GM18526 (cell line): Measurements from ENCODE around the gene CHST5.

Experiments used
- POLR2A ChIP-seq: IDR thresholded peaks from 3 replicates; pipeline ENCODE4 v1.6.1; 2011; ENCODE audit not compliant: insufficient read length; ENCODE audit errors: extremely low read depth

Gene CHST5

DNA sequence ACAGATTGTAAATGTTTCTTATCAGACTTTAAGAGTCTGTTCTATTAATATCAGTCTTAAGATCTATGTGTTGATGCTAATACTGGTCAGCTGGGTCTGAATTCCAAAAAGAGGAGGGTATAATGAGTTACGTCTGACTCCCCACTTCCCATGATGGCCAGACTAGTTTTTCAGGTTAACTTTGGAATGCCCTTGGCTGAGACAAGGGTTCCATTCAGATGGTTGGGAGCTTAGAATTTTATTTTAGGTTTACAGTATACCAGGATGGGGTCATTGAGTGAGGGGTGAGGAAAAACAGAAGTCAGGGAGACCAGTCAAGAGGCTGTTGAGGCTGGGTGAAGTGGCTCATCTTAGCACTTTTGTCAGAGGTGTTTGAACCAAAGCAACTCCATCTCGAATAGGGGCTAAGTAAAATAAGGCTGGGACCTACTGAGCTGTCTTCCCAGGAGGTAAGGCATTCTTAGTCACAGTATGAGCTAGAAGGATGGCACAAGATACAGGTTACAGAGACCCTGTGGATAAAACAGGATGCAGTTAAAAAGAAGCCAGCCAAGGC is 23.0 kb upstream of the CHST5 start:
- TF ChIP-seq POLR2A, result no peak

DNA sequence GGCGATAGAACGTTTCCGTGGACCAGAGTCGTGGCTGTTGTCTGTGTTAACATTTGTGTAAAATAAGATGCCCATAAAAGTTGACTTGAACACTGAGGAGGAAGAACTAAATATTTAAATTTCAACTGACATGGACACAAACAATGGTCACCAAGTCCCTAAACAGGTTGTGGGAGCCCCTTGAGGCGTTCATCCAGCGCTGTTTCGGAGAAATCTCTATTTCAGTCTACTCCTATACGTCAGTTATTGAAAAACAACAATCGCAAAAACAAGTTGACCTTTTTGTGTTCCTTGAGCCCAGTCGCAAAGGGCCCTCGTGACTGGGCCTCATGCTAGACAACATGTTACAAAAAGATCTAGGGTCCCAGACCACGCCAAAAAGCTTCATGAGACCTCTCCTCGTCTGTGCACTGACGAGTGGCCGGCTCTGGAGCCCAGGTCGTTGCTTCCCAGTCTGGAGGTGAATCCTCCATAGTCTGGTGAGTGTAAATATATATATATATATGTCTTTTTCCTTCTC is 20.6 kb upstream of the CHST5 start:
- TF ChIP-seq POLR2A, result no peak

DNA sequence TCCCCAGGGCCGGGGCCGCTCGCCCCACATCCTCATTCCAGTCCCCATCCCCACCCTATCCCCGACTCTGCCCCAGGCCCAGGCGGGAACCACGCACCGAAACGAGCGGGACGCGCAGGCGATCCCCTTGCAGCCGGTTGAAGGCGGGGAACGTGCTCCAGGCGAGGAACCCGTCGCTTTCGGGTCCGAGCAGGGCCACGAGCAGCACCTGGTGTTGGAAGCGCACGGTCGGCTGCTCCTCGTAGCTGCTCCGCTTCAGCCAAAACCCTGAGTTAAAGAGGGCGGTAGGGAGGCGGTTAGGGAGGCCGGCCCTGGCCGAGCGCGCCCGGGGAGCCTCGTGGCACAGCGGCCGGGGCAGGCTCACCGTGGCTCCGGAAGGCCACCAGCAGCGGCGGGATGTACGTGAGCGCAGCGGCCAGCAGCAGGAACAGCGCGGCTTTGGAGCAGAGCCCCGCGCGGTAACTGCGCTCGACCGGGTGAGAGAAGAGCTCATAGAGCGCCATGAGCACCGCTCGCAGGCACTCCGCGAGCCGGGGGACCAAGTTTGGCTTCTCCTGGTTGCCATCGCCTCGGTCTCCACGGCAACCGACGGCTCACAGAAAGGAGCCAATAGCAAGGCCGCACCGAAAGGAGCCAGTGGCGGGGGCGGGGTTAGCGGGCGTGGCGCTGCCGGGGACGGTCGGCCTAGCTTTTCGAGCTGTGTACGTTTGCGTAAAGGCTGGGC is 20.0 kb upstream of the CHST5 start, which contains the start of gene TMEM231:
Gene TMEM231 (minus strand): TSS at position 546 of the 724 bp plus-strand sequence. CDS start 43 bp downstream, at position 503.
- TF ChIP-seq POLR2A, result peak; percentile 40

DNA sequence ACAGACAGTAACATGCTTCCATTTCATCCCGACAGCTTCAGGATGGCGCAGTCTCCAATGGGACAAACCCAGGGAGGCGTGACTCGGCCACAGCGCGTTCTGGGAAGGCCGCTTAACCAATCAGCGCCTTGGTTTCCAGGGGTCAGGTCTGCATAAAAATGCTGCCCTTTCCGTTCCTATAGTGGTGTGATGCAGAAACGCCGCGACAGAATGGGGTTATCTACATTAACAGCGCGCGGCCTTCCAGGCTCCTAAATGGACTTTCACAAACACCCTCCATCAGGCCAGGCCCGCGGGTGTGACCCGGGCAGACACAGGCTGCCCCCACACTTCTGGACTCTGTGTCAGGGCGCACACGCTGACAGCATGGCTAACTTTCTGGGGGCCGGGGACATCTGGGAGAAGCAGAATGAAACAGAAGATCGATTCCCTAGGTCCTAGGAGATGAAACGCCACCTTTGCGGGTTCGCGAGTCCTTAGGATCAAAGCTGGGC is 19.4 kb upstream of the CHST5 start:
- TF ChIP-seq POLR2A, result peak; percentile 36

DNA sequence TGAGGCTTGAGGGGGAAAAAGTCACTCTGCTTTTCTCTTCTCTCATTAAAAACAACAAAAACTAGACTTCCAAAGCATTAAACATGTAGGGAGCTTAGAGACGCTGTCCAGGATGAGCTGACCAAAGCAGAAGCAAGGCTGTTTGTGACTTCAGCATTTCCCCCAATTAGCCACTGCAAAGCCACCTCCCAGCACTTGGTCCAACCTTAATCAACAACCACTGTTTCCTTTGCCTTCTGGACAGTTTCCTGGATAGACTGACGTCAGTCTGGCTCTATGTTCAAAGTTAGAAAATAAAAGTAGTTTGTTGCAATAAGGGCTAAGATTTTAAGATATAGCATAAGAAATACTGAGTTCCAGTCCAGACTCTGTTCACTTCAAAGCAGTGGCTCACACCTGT is 17.0 kb upstream of the CHST5 start:
- no peak for TF ChIP-seq POLR2A

DNA sequence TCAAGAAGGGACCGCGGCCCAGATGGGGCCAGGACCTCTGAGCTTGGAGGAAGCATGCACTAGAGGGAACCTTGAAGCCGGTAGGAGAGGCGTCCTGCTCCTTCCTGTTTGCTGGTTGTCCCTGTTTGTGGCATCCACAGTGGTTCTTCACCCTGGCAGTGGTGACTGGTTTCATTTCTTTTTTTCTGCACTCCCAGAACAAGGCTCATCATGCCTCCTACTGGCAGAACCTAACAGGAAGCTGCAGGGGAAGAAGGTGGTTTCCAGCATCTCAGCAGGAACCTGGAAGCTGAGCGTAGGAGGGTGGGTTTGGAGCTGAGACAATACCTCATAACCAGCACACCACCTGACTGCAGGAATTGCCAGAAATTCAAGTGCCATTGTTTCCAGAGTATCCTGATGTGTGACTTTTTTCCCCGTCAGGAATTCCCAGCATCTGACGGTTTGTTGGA is 14.3 kb upstream of the CHST5 start:
- no peak for TF ChIP-seq POLR2A

DNA sequence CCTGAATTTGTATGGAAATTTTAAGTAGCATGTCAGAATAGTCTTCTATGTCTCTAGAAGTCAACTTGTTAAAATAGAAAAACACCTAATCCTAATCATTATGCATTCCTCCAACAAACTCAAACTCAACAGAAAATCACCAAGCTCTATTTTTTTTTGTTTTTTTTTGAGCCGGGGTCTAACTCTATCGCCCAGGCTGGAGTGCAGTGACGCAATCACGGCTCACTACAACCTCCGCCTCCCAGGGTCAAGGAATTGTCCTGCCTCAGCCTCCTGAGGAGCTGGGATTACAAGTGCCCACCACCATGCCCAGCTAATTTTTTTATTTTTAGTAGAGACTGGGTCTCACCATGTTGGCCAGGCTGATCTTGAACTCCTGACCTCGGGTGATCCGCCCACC is 10.4 kb upstream of the CHST5 start:
- TF ChIP-seq POLR2A, result no peak

DNA sequence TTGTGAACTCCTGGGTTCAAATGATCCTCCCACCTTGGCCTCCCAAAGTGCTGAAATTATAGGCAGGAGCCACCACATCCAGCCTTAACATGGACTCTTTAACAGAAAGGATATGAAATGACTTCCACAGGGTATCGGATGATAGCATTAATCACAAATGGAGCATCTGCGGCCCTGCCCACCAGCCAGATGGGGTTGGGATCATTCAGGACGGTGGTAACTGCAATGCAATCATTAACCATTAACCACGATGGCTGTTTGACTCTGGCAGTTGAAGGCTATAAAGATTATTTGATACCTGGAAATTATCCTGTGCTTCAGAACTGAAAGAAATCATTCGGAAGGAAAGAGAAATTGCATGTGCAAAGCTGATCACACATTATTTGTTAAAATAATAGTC is 5.3 kb upstream of the CHST5 start:
- no peak for TF ChIP-seq POLR2A

DNA sequence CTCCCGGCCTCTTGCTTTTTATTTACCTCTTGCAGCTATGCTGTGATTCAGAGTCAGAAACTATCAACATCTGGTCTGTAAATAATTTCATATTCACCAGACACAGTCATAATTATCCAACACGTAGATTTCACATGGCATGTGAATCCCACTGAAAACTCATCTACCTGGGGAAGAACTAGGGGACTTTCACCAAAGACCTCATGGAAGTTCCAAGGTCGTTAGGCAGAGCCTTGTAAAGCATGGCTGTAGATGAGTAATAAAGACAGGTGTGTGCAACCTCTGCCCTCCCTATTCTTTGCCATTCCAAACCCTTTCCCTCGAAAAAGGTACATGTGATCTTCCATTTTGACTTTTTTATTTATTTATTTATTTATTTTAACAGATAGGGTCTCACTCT is 1.9 kb upstream of the CHST5 start:
- no peak for TF ChIP-seq POLR2A

DNA sequence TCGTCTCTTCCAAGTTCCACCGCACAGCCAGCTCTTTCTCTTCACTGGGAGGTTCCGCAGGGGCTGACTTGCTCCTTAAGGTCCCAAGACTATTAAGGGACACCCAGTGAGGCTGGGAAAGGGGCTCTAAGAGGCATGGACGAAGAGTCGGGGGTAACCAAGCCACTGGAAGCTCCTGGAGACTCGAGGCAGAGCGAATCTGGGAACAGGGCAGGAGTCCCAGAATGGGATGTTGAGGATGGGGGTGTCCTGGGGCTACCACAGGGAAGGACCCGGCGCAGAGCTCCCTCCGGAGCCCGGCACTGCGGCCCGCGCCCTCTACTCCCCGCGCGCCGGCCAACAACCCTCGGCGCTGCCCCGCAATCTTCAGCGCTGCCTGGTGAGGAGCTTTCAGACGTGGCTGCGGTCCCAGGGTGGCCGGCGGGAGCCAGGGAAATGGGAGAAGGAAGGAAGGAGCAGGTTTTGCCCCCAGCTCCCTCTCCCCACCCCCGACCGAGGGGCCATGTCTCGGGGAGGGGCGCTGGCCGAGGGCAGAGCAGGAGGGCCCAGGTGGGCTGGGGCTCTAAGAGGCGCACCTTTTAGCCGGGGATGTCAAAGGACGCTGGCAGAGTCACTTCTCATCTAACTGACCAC is 581 bp downstream of the CHST5 start:
- TF ChIP-seq POLR2A, result no peak

DNA sequence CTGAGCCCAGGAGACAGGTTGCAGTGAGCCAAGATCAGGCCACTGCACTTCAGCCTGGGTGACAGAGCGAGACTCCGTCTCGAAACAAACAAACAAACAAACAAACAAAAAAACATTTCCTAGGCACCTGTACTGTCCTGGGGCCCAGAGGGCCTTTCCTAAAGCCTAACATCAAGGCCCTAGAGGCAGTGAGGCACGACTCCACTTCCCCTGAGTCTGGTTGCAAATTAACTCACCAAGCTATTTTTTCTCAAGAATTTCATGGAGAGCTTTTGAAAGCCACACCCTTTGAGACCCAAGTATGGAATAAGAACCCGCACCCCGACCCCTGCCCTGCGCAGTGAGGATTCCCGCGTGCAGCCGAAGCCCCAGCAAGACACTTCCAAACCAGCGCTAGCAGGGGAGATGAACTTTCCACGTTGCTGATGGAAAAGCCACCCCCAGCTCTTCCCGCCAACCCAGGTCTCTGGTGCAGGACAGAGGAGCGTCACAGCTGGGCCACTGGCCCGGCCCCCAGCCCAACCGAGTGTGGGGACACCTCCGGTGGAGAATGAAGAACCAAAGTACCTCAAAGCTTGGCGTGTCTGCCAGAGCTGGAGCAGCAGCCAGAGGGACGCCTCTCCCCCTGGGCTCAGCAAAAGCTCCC is 1.2 kb downstream of the CHST5 start:
- no peak for TF ChIP-seq POLR2A

DNA sequence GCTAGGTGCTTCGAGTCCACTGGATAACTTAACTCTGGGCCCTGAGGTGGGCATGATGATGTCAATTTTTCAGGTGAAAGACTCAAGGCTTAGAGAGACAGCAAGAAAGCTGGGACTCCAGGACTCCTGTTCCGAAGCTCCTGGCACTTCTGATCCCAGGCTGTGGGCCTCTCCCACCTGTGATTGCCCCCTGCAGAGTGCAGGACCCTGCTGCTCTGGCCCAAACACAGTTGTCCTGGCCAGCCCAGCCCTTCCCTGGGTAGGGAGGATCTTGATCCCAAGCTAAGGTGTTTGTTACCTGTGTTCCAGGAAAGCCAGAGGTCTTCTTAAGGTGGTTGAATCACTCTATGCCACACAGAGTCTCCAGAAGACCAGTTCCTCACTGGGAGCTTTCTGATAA is 3.1 kb downstream of the CHST5 start:
- no peak for TF ChIP-seq POLR2A

DNA sequence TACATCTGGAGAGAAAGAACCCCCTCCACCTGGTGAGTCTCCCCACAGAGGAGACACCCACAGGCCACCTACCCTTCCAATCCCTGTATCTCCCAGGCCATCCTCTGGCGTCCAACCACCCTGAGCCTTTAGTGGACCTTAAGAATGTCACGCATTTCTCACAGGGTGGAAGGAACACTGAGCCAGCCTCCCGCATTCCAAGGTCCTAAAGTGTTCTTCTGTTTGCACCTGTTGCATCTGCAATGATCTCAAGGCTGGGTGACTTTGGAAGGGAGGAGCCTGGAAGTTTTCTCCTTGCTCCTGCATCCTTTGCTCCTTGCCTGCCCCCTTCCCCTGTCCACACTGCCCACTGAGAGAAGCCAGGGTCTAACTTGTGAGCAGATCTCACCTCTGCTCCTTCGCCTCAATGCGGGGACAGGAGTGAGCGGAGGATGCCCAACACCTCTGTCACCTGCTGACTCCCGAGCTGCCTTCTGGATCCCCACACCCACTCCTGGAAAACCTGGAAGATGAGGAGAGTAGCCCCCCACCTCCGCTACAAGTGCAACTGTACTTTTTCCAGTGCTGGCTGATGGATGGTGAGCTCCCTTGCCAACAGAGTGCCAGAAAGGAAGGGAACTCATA is 3.7 kb downstream of the CHST5 start:
- TF ChIP-seq POLR2A, result no peak

DNA sequence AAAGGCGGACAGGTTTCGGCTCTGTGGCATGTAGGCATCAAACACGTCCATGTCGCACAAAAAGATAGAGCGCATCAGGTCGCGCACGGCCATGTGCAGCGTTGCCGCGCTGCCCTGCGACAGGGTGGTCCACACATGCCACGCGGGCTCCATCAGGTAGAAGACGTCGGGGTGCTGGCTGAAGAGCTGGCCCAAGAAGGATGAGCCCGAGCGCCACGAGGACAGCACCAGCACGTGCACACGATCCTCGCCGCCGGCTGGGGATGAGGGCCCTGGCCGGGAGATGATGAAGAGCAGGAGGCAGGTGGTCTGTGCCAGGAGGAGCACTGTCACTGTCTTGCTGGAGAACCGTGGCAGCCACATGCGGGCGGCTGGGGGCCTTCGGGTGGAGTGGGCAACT is 5.9 kb downstream of the CHST5 start:
- TF ChIP-seq POLR2A, result no peak

DNA sequence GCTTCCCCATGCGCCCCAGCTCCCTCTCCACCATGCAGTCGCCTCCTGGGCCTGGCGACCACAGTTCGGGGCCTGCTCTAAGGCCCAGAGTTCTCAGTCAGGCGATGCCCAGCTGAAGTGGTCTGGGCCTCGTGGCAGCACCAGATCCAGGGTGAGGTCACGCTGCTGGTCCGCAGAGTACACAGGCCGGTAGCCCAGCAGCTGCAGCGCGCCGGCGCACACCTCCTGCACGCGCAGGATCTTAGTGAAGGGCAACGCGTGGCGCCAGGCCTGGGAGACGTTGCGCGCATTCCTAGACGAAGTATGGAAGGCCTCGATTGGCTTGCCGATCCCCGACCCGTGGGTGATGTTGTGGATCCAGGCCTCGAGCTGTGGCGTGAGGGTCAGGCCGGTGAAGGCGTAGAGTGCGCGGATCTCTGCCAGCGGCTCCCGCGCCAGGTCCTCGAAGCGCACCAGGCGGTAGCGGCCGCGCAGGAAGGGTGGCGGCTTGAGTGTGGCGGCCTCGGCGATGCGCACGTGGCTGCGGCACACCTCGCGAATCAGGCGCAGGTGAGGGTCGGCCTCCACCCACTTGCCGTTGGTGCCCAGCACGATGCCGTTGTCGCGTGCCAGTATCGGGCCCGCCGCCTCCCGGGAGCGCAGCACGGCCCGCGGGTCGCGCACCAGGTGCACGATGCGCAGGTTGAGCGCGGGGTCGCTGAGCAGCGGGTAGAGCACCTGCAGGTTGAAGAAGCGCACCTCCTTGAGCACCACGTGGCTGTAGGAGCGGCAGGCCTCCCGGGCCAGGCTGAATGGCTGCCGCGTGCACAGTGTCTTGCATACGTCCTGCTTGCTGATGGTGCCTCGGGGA is 6.6 kb downstream of the CHST5 start:
- TF ChIP-seq POLR2A, result no peak

DNA sequence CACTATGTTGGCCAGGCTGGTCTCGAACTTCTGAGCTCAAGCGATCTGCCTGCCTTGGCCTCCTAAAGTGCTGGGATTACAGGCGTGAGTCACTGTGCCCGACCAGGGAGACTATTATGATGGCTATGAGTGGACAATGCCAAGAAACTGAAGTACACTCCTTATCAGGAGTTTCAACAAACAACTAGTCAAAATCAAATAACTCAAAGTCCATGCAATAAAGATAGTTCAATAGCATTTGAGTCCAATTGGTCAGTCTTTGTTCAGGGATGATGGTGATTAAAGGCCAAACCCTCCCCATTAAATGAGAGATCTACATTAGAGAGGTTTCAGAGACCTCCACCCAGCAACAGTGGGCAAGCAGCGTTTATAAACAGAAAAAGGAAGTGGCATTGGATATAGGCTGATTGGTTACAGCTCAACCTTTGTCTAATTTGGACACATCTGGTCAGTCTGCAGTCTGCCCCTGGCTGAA is 8.0 kb downstream of the CHST5 start:
- TF ChIP-seq POLR2A, result no peak
